ENCODE results near the gene MICALL1.

- TF ChIP-seq EP300 (IDR thresholded peaks at IDR 0.05; ENCODE audit: borderline replicate concordance), result no peak
- TF ChIP-seq TEAD4 (IDR thresholded peaks at IDR 0.05), result no peak
- no peak for TF ChIP-seq TCF12 (IDR thresholded peaks at IDR 0.05; ENCODE audit: low read depth)
- no peak for TF ChIP-seq CEBPB (IDR thresholded peaks at IDR 0.05)
- no peak for TF ChIP-seq TAF1 (IDR thresholded peaks at IDR 0.05; ENCODE audit: low read depth)
- no peak for TF ChIP-seq YY1 (IDR thresholded peaks at IDR 0.05; ENCODE audit: low read depth)
- TF ChIP-seq FOXM1 (IDR thresholded peaks at IDR 0.05; ENCODE audit: borderline replicate concordance, low read depth), result no peak
- TF ChIP-seq NFIC (IDR thresholded peaks at IDR 0.05), result no peak
- no peak for TF ChIP-seq MAX (IDR thresholded peaks at IDR 0.05)
- TF ChIP-seq CREB1 (IDR thresholded peaks at IDR 0.05; ENCODE audit: low read depth), result no peak
- no peak for TF ChIP-seq EGR1 (IDR thresholded peaks at IDR 0.05)
- no peak for TF ChIP-seq REST (IDR thresholded peaks at IDR 0.05; ENCODE audit: low read depth)
These were observed 5.0 kb downstream of the MICALL1 start for GRCh38 chr22:37910890-37911672.
